Left ventricle myocardium inferior (tissue), 1 donor: ENCODE results near the gene UBR7. TPM values are rescaled to one million over a fixed set of nuclear protein-coding genes. Genes with fewer than 3 reads are reported as not detected.

Experiments
- DNase-seq: peaks from one replicate; pipeline ENCODE4 v3.0.0-alpha.2; 2020
- H3K27ac ChIP-seq: fragments of 200-600 bp; replicated peaks from 2 replicates; pipeline ENCODE4 v1.8.0; 2021
- H3K27me3 ChIP-seq: fragments of 200-600 bp; 2 replicates; pipeline ENCODE4 v1.8.0; 2021; ENCODE audit warnings: low read depth
- H3K36me3 ChIP-seq: fragments of 200-600 bp; 2 replicates; pipeline ENCODE4 v1.8.0; 2021
- H3K4me1 ChIP-seq: fragments of 200-600 bp; 2 replicates; pipeline ENCODE4 v1.8.0; 2021
- H3K4me3 ChIP-seq: fragments of 200-600 bp; 2 replicates; pipeline ENCODE4 v1.8.0; 2021; ENCODE audit warnings: mild to moderate bottlenecking, moderate library complexity
- H3K9me3 ChIP-seq: fragments of 200-600 bp; replicated peaks from 2 replicates; pipeline ENCODE4 v1.8.0; 2021
- CTCF ChIP-seq: fragments of 200-600 bp; IDR thresholded peaks from 2 replicates; pipeline ENCODE4 v1.8.0; 2021; ENCODE audit warnings: antibody characterized with exemption, mild to moderate bottlenecking, borderline replicate concordance
- intact Hi-C: fragments of 100-400 bp; cut with micrococcal nuclease; formaldehyde crosslinking; loops from one replicate; pipeline ENCODE4 v1.11.0; 2022
- total RNA-seq: library from RNA; stranded (reverse); fragmentation: NEBNext Ultra II Directional; extraction: Animal tissue kit (Norgen Biotek cat#: 25700); gene quantifications from one replicate; pipeline ENCODE4 v1.2.1, GENCODE V29; 2021
- donor health status: DM: no; HTN: yes; CAD: no; lungs with severe emphysema.

Gene UBR7
- total RNA-seq, 1 donor from 2014 or later, result 18.3 TPM

GRCh38 chr14:93199031-93199430 is 8.0 kb upstream of the UBR7 start:
- H3K4me1 ChIP-seq, result peaks cover 4% of the 10 kb centered on the region
- no peak for TF ChIP-seq CTCF
- no peak for DNase-seq
- H3K9me3 ChIP-seq, result no peaks in the 10 kb centered on the region
- no peaks in the 10 kb centered on the region for H3K27me3 ChIP-seq
- intact Hi-C loops, result no loop called here
- no peak overlapping the region for H3K4me3 ChIP-seq
- H3K36me3 ChIP-seq, result peaks cover 11% of the 10 kb centered on the region
- no peak overlapping the region for H3K27ac ChIP-seq

DNA sequence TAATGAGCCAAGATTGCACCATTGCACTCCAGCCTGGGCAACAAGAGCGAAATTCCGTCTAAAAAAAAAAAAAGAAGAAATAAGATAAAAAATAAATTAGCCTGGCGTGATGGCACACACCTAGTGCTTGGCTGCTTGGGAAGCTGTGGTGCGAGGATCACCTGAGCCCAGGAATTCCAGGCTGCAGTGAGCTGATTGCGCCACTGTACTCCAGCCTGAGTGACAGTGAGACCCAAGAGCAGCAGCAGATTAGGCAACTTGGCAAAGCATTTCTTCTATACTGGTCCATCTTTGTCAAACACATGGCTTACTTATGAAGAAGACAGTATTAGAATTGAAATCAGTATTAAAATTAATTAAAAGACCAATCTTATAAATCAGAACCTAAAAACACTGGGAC is 6.5 kb upstream of the UBR7 start:
- intact Hi-C loops, result no loop called here
- H3K4me1 ChIP-seq, result peaks cover 18% of the 10 kb centered on the region
- TF ChIP-seq CTCF, result no peak
- DNase-seq, result no peak
- H3K4me3 ChIP-seq, result no peak overlapping the region
- H3K9me3 ChIP-seq, result no peaks in the 10 kb centered on the region
- no peak overlapping the region for H3K27ac ChIP-seq
- H3K36me3 ChIP-seq, result peaks cover 11% of the 10 kb centered on the region
- no peaks in the 10 kb centered on the region for H3K27me3 ChIP-seq

GRCh38 chr14:93201155-93201704 is 5.8 kb upstream of the UBR7 start:
- intact Hi-C loops, result no loop called here
- no peak for DNase-seq
- Histone ChIP-seq H3K4me3 (no peak overlapping the region), H3K9me3 (no peaks in the 10 kb centered on the region), H3K36me3 (peaks cover 11% of the 10 kb centered on the region), H3K27ac (no peak overlapping the region), H3K4me1 (peaks cover 25% of the 10 kb centered on the region), H3K27me3 (no peaks in the 10 kb centered on the region)
- TF ChIP-seq CTCF, result no peak

GRCh38 chr14:93207468-93208308 is 632 bp downstream of the UBR7 start:
- Histone ChIP-seq H3K4me1 (peaks cover 56% of the 10 kb centered on the region), H3K27ac (peak overlapping the region; percentile 93), H3K36me3 (peaks cover 26% of the 10 kb centered on the region), H3K9me3 (no peaks in the 10 kb centered on the region), H3K4me3 (peak overlapping the region; percentile 98), H3K27me3 (no peaks in the 10 kb centered on the region)
- TF ChIP-seq CTCF, result no peak
- intact Hi-C loops, result no loop called here
- DNase-seq, result peak; percentile 57

GRCh38 chr14:93212432-93212831 is 5.4 kb downstream of the UBR7 start:
- no peak for TF ChIP-seq CTCF
- DNase-seq, result no peak
- peaks cover 25% of the 10 kb centered on the region for H3K4me1 ChIP-seq
- no peaks in the 10 kb centered on the region for H3K27me3 ChIP-seq
- no peak overlapping the region for H3K4me3 ChIP-seq
- H3K36me3 ChIP-seq, result peaks cover 74% of the 10 kb centered on the region
- no peaks in the 10 kb centered on the region for H3K9me3 ChIP-seq
- H3K27ac ChIP-seq, result no peak overlapping the region
- intact Hi-C loops, result loop anchor here (10.0 kb wide), 1 partner anchor 402 kb away; no protein-coding TSS in a partner anchor
